Measurements from ENCODE around the gene FCMR. TPM values are rescaled to one million over a fixed set of nuclear protein-coding genes. Genes with fewer than 3 reads are reported as not detected.
A peak's percentile ranks its signal among the peaks of the same experiment; 100 is the strongest.

The FCMR gene
- total RNA-seq, 1 donor from 2014 or later, result 14.1 TPM

DNA sequence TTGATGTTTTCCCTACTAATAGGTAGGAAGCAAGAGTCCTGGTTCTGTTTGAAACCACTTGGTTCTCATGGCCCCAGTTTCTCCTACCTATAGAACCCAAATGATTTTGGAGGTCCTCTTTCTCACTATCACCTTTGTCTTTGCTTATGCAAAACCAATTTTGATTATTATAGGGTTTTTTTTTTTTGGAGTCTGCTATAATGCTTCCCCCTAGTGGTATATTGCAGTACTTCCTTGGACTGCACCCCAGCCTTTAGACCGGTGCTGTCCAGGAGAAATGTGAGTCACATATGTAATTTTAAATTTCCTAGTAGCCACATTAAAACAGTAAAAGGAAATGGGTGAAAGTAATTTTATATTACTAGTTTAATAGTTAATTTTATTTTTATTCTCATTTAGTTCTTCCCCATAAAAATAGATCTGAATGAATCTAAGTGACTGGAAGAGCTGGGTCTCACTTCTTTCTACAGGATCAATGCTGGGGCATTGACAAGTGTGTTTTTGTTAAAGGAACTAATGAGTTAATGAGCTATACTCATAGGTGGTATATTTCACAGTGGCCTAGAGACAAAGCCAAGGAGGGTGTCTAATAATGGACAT lies 10.6 kb downstream of the FCMR start:
- Mint-ChIP-seq H3K36me3 (ENCODE audit: low read depth) (peaks cover 56% of the 10 kb centered on the region), H3K27ac (no peak overlapping the region), H3K4me3 (ENCODE audit: low read depth) (no peak overlapping the region), H3K27me3 (ENCODE audit: low read depth) (peaks cover 11% of the 10 kb centered on the region), H3K9me3 (no peaks in the 10 kb centered on the region), H3K4me1 (ENCODE audit: low read depth) (peaks cover 39% of the 10 kb centered on the region)
- intact Hi-C loops (cut with micrococcal nuclease), result loop anchor here (1.0 to 5.0 kb wide), 5 partner anchors 14 to 249 kb away; partner anchors contain the start of genes IL20 and IL24
- DNase-seq (ENCODE audit: low spot score), result no peak

DNA sequence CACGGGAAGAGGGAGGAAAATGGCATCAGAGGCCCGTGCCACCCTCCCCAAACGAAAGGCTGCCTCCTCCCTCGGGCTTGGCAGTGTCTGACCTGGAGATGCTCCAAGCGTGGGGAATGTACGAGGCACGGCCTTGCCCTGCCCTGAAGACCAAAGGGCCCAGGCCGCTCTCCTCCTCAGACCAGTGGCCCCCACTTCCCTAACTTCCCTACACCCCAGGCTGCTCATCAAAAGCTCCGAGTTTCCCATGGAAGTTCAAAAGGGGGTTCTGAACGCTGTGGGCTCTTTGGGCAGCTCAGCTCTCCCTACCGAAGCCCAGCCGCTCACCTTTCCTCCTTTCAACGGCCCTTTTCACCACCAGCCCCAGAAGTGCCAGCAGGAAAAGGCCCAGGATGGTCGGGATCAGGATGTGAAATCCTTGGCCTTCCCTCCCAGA lies 11.8 kb downstream of the FCMR start:
- intact Hi-C loops (cut with micrococcal nuclease), result loop anchor here (2.0 to 5.0 kb wide), 2 partner anchors 13 to 248 kb away; partner anchors contain the start of gene IL24
- DNase-seq (ENCODE audit: low spot score), result no peak
- no peak overlapping the region for H3K4me3 Mint-ChIP-seq (ENCODE audit: low read depth)
- peaks cover 57% of the 10 kb centered on the region for H3K36me3 Mint-ChIP-seq (ENCODE audit: low read depth)
- H3K4me1 Mint-ChIP-seq (ENCODE audit: low read depth), result peaks cover 40% of the 10 kb centered on the region
- H3K9me3 Mint-ChIP-seq, result no peaks in the 10 kb centered on the region
- peaks cover 11% of the 10 kb centered on the region for H3K27me3 Mint-ChIP-seq (ENCODE audit: low read depth)
- no peak overlapping the region for H3K27ac Mint-ChIP-seq

DNA sequence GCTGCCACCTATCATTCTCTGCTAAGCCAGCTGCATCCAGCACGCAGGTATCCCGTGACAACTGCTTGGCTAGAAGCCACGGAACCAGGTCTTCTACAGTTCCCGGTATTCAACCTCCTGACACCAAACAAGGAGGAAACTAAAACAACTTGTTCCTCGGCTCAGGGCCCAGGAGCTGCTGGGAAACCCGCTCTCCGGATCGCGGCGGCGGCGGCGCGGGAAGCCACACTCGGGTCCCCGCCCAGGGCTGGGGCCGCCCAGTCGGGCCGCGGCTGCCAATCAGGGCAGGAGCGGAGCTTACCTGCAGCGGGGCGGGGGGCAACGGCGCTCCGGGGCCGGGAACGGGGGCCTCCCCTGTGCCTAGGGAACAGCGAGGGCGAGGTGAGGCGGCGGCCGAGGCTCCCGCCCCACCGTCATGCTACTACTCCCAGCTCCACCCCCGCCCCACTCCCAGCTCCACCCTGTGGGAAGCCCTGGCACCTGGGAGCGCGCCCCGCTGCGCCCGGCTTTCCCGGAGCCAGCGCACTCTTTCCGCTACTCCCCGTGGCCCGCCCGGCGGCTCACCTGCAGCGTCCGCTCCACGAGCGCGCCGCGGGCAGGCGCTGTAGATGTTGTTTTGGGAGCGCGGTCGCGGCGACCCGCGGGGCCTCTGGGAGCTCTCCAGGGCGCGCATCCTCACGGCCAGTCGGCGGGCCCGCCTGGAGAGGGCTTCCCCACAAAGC lies 12.4 kb downstream of the FCMR start:
- intact Hi-C loops (cut with micrococcal nuclease), result no loop called here
- peaks cover 11% of the 10 kb centered on the region for H3K27me3 Mint-ChIP-seq (ENCODE audit: low read depth)

DNA sequence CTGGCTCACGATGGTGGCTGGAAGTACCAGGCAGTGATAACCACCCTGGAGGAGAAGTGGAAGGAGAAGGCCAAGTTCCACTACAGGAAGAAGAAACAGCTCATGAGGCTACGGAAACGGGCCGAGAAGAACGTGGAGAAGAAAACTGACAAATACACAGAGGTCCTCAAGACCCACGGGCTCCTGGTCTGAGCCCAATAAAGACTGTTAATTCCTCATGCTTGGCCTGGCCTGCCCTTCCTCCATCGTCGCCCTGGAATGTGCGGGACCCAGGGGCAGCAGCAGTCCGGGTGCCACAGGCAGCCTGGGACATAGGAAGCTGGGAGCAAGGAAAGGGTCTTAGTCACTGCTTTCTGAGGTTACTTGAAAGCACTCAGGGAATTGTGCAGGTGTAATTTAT lies 13.7 kb downstream of the FCMR start:
- H3K9me3 Mint-ChIP-seq, result no peaks in the 10 kb centered on the region
- H3K27ac Mint-ChIP-seq, result no peak overlapping the region
- intact Hi-C loops (cut with micrococcal nuclease), result no loop called here
- H3K36me3 Mint-ChIP-seq (ENCODE audit: low read depth), result peaks cover 70% of the 10 kb centered on the region
- DNase-seq (ENCODE audit: low spot score), result no peak
- H3K27me3 Mint-ChIP-seq (ENCODE audit: low read depth), result peaks cover 11% of the 10 kb centered on the region
- H3K4me1 Mint-ChIP-seq (ENCODE audit: low read depth), result peaks cover 43% of the 10 kb centered on the region
- peak overlapping the region; percentile 15 for H3K4me3 Mint-ChIP-seq (ENCODE audit: low read depth)

More for the DNA sequence above, 12.4 kb downstream of the FCMR start:
- Mint-ChIP-seq H3K27ac (no peak overlapping the region), H3K36me3 (ENCODE audit: low read depth) (peaks cover 58% of the 10 kb centered on the region), H3K4me1 (ENCODE audit: low read depth) (peaks cover 43% of the 10 kb centered on the region), H3K9me3 (no peaks in the 10 kb centered on the region), H3K4me3 (ENCODE audit: low read depth) (peak overlapping the region; percentile 34)
- no peak for DNase-seq (ENCODE audit: low spot score)

DNA sequence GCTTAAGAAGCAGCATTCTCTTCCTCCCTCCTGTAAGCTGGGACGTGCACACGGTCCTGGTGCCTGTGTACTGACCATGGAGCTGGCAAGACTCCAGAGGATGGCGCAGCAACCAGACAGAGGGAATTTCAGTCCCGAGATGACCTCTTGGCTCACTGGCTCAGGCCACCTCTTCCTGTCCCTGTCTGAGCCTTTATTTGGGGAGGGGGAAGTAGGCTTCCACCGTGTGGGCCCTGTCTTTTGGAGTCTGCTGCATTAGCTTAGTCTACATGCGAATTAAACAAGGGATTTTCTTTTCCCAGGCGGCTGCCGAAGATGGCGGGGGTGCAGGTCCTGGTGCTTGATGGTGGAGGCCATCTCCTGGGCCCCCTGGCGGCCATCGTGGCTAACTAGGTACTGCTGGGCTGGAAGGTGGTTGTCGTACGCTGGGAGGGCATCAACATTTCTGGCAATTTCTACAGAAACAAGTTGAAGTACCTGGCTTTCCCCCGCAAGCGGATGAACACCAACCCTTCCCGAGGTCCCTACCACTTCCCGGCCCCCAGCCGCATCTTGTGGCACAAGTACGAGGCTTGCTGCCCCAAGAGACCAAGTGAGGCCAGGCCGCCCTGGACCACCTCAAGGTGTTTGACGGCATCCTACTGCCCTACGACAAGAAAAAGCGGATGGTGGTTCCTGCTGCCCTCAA lies 14.3 kb downstream of the FCMR start:
- Mint-ChIP-seq H3K36me3 (ENCODE audit: low read depth) (peaks cover 71% of the 10 kb centered on the region), H3K9me3 (no peaks in the 10 kb centered on the region), H3K27me3 (ENCODE audit: low read depth) (peaks cover 11% of the 10 kb centered on the region), H3K4me1 (ENCODE audit: low read depth) (peaks cover 41% of the 10 kb centered on the region), H3K27ac (no peak overlapping the region), H3K4me3 (ENCODE audit: low read depth) (no peak overlapping the region)
- DNase-seq (ENCODE audit: low spot score), result no peak
- intact Hi-C loops (cut with micrococcal nuclease), result no loop called here

- peaks cover 54% of the 10 kb centered on the region for H3K36me3 Mint-ChIP-seq (ENCODE audit: low read depth)
- DNase-seq (ENCODE audit: low spot score), result no peak
- intact Hi-C loops (cut with micrococcal nuclease), result no loop called here
- H3K27me3 Mint-ChIP-seq (ENCODE audit: low read depth), result peaks cover 10% of the 10 kb centered on the region
- H3K9me3 Mint-ChIP-seq, result no peaks in the 10 kb centered on the region
- peak overlapping the region; percentile 7 for H3K4me3 Mint-ChIP-seq (ENCODE audit: low read depth)
- peaks cover 37% of the 10 kb centered on the region for H3K4me1 Mint-ChIP-seq (ENCODE audit: low read depth)
- peak overlapping the region; percentile 73 for H3K27ac Mint-ChIP-seq
Measured at GRCh38 chr1:206905295-206906164, 16.2 kb downstream of the FCMR start.

- intact Hi-C loops (cut with micrococcal nuclease), result no loop called here
- Mint-ChIP-seq H3K9me3 (no peaks in the 10 kb centered on the region), H3K36me3 (ENCODE audit: low read depth) (peaks cover 52% of the 10 kb centered on the region), H3K27ac (peak overlapping the region; percentile 73), H3K4me1 (ENCODE audit: low read depth) (peaks cover 37% of the 10 kb centered on the region), H3K4me3 (ENCODE audit: low read depth) (no peak overlapping the region), H3K27me3 (ENCODE audit: low read depth) (peaks cover 10% of the 10 kb centered on the region)
- DNase-seq (ENCODE audit: low spot score), result no peak
Measured at GRCh38 chr1:206904423-206905142, 17.2 kb downstream of the FCMR start.

DNA sequence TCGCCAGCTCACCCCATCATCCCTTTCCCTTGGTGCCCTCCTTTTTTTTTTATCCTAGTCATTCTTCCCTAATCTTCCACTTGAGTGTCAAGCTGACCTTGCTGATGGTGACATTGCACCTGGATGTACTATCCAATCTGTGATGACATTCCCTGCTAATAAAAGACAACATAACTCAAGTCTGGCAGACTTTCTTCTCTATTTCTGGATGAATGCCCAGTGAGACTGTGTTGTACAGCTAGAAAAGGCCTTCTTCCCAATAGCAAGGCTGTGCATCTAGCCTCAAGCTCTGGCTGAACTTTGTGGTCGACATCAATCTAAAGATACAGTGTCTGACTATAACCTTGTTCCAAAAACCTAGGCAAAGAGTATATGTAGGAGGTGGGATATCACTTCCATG lies 18.1 kb downstream of the FCMR start:
- intact Hi-C loops (cut with micrococcal nuclease), result no loop called here
- peaks cover 48% of the 10 kb centered on the region for H3K36me3 Mint-ChIP-seq (ENCODE audit: low read depth)

GRCh38 chr1:206902702-206903101 lies 19.0 kb downstream of the FCMR start:
- no peak for DNase-seq (ENCODE audit: low spot score)
- H3K36me3 Mint-ChIP-seq (ENCODE audit: low read depth), result peaks cover 40% of the 10 kb centered on the region
- no peaks in the 10 kb centered on the region for H3K9me3 Mint-ChIP-seq
- intact Hi-C loops (cut with micrococcal nuclease), result no loop called here
- peaks cover 31% of the 10 kb centered on the region for H3K4me1 Mint-ChIP-seq (ENCODE audit: low read depth)
- no peaks in the 10 kb centered on the region for H3K27me3 Mint-ChIP-seq (ENCODE audit: low read depth)
- H3K4me3 Mint-ChIP-seq (ENCODE audit: low read depth), result no peak overlapping the region
- no peak overlapping the region for H3K27ac Mint-ChIP-seq

More for the DNA sequence above, 18.1 kb downstream of the FCMR start:
- no peak overlapping the region for H3K27ac Mint-ChIP-seq
- H3K4me3 Mint-ChIP-seq (ENCODE audit: low read depth), result no peak overlapping the region
- H3K27me3 Mint-ChIP-seq (ENCODE audit: low read depth), result peaks cover 7% of the 10 kb centered on the region
- no peak for DNase-seq (ENCODE audit: low spot score)
- no peaks in the 10 kb centered on the region for H3K9me3 Mint-ChIP-seq
- H3K4me1 Mint-ChIP-seq (ENCODE audit: low read depth), result peaks cover 36% of the 10 kb centered on the region

GRCh38 chr1:206901944-206902343 lies 19.8 kb downstream of the FCMR start:
- intact Hi-C loops (cut with micrococcal nuclease), result no loop called here
- H3K27me3 Mint-ChIP-seq (ENCODE audit: low read depth), result no peaks in the 10 kb centered on the region
- H3K36me3 Mint-ChIP-seq (ENCODE audit: low read depth), result peaks cover 39% of the 10 kb centered on the region
- H3K9me3 Mint-ChIP-seq, result no peaks in the 10 kb centered on the region
- H3K4me1 Mint-ChIP-seq (ENCODE audit: low read depth), result peaks cover 39% of the 10 kb centered on the region
- no peak overlapping the region for H3K27ac Mint-ChIP-seq
- H3K4me3 Mint-ChIP-seq (ENCODE audit: low read depth), result no peak overlapping the region
- DNase-seq (ENCODE audit: low spot score), result no peak

DNA sequence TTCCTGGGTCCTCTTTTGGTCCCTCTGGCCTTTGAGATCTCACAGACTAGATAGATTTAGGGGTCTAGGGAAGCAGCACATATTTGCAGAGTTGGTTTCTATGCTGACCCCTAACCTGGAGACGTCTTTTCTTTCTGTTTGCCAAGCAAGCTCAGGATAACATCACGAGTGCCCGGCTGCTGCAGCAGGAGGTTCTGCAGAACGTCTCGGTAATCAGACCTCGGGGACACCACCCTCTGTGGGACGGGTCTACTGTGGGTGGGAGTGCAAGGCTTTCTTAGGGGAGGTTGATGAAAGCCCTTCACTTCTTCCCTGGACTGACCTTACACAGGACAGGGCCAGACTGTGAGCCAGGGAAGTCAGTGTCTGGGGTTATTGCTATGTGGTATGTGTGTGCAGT lies 21.6 kb downstream of the FCMR start:
- H3K9me3 Mint-ChIP-seq, result no peaks in the 10 kb centered on the region
- H3K27me3 Mint-ChIP-seq (ENCODE audit: low read depth), result no peaks in the 10 kb centered on the region
- H3K4me3 Mint-ChIP-seq (ENCODE audit: low read depth), result no peak overlapping the region
- no peak overlapping the region for H3K27ac Mint-ChIP-seq
- intact Hi-C loops (cut with micrococcal nuclease), result no loop called here
- H3K36me3 Mint-ChIP-seq (ENCODE audit: low read depth), result peaks cover 26% of the 10 kb centered on the region
- H3K4me1 Mint-ChIP-seq (ENCODE audit: low read depth), result peaks cover 34% of the 10 kb centered on the region
- no peak for DNase-seq (ENCODE audit: low spot score)

DNA sequence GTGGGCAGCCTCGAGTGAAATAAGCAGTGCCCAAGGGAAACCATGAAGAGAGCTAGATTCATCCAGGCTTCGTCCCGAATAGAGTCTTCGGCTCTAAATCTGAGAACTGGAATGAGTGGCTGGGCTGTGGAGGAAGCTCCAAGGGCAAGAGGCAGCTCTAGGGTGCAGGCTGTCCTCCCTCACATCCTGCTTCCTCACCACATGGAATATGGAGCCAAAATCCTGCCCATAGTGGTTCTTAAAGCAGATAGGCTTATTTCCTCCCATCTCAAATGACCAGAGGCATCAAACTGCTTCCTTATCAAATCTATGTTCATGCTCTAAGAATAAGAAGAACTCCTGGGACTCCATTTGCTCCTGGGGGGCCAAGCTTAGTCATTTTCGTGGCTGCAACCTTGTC lies 22.0 kb downstream of the FCMR start:
- Mint-ChIP-seq H3K4me1 (ENCODE audit: low read depth) (peaks cover 30% of the 10 kb centered on the region), H3K36me3 (ENCODE audit: low read depth) (peaks cover 21% of the 10 kb centered on the region), H3K27me3 (ENCODE audit: low read depth) (no peaks in the 10 kb centered on the region), H3K27ac (no peak overlapping the region), H3K4me3 (ENCODE audit: low read depth) (no peak overlapping the region), H3K9me3 (no peaks in the 10 kb centered on the region)
- intact Hi-C loops (cut with micrococcal nuclease), result no loop called here
- DNase-seq (ENCODE audit: low spot score), result no peak

All from activated T-helper 2 cell treated with anti-CD3 and anti-CD28 coated beads, Interferon-gamma antibody, Interleukin-2, Interleukin-4, amounts not matched to agents 10 μg/mL and 5 μg/mL and 100 μg/mL, durations not matched to agents 14 hours and 24 hours and 36 hours (primary cell).